Stimulated activated CD4-positive, alpha-beta T cell treated with anti-CD3 and anti-CD28 coated beads, Interleukin-4, amount 100 ng/mL, for 24 hours (primary cell): Measurements from ENCODE around the gene LPP.
"Not testable (repeated sequence)": the region's sequence is repeated elsewhere in the genome, so short reads cannot be mapped to it uniquely, and the experiment has no call there.

ENCODE experiments used
- DNase-seq: peaks from one replicate; pipeline ENCODE4 v3.0.0-alpha.2; 2020

The LPP gene

GRCh38 chr3:188692700-188693099, 538.7 kb downstream of the LPP start:
- no peak for DNase-seq

DNA sequence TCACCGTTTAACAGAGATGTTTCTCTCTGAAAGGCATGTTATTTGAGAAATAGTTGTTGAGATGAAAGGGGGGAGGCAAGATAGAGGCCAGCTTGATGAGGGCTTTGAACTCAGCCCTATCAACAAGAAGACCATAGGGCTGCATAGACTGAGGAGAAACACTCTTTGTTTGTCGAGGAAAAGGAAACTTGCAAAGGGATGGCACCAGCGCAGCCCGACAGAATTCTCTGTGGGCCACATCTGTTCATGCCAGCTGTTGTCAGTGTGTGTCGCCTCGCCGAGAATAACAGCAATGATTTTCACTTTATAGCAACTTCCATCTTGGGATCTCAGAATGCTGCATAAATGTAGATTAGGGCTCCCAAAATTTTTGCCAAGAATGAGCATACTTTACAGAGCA, 539.5 kb downstream of the LPP start:
- no peak for DNase-seq

DNA sequence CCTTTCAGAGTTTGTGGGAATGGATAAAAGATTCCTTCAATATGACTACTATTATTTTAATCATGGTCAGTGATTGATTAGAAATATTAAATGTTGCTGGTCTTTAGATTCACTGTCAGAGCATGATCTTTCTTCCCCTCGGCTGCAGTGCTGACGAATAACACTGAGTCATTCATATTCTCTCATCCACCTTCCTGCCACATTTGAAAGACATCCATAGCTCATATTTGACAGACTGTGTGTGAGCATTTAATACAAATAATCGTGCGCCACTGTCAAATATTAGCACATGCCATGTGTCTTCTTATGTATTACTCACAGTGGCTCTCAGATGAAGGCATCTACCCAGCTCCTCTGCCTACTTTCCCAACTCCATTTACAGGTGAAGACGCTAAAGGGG, 541.3 kb downstream of the LPP start:
- DNase-seq: no peak

GRCh38 chr3:188697127-188697526, 543.2 kb downstream of the LPP start:
- peak; percentile 40 for DNase-seq

DNA sequence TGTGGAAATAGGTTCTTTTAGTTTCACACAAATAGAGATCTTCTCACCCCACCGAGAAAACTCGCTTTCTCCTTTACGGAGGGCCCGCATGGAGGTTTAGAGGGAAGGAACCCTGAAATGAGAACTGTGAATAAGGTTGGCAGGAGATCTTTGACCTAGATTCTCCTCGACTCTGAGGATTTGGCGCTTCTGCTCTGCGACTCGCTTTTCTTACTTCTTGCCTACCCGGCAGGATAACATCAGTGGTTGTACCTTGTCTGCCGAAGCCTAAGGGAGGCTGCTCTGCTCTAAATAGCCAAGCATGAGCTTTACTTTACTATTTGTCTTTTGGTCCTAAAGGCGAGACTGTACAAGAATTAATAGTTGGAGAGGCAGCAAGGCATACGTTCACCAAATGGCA, 544.5 kb downstream of the LPP start:
- DNase-seq: no peak

DNA sequence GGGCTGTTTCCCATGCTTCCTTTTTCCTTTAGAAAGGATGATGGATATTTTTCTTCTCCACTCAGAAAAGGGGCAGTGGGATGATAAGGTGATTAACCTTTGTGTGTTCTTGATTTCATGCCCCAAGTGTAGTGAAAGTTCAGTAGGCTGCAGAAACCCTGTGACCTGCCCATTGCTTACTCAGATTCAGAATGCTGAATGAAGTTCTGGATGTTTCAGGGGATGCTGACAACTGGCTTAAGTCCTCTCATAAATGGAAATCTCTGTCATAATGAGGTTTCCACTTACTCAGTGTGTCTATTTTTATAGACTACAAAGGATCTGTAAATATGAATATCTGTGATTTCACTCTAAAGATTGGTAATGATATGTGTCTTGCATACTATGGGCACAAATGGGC, 546.5 kb downstream of the LPP start:
- DNase-seq: peak; percentile 36

DNA sequence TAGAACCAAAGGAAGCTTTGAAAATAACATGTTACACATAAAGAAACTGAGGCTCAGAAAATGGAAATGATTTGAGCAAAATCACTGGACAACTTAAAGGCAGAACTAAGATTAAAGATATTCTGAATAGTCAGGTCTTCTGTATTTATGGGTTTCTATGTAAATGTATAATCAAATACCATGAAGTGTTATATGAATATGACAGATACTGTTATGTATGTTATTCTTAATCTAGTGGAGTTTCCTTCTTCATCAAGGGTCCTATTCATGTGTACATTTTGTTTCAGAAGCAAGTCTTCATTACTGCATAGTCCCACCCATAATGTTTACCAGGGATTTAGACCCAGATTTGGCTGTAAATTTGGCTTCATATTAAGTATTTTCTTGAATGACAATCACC, 547.0 kb downstream of the LPP start:
- no peak for DNase-seq

DNA sequence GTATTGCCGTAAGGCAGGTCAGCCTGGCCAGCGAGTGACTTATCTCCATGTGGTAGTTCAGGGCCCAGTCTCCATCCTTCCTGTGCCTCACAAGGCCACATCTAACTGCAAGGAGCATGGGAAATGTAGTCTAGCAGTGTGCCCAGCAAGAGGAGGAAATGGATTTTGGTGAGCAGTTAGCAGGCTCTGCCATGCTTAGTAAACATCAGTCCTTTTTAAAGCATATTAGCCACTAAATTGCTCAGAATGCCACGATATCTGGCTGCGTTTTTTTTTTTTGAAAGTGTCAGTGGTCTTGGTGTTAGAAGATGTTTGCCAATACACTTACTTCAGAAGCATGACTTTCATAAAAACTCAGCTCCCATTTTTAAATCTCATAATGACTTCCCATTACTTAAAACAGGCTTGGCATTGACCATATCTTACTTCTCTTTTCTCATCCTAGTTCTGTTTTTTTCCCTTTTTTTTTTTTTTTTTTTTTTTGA, 547.6 kb downstream of the LPP start:
- no peak for DNase-seq

DNA sequence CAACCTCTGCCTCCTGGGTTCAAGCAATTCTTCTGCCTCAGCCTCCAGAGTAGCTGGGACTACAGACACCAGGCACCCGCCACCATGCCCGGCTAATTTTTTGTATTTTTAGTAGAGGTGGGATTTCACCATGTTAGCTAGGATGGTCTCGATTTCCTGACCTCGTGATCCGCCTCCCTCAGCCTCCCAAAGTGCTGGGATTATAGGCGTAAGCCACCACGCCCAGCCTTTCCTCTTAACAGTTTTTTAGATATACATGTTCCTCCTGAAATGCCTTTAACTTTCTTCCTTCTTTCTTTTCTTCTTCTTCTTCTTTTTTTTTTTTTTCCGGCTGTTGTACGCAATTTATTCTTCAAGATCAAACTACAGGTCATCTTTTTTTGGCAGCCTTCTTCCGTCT, 548.1 kb downstream of the LPP start:
- not testable (repeated sequence) for DNase-seq

GRCh38 chr3:188706176-188706575, 552.2 kb downstream of the LPP start:
- no peak for DNase-seq

- no peak for DNase-seq
Measured at GRCh38 chr3:188706599-188706998, 552.6 kb downstream of the LPP start.

DNA sequence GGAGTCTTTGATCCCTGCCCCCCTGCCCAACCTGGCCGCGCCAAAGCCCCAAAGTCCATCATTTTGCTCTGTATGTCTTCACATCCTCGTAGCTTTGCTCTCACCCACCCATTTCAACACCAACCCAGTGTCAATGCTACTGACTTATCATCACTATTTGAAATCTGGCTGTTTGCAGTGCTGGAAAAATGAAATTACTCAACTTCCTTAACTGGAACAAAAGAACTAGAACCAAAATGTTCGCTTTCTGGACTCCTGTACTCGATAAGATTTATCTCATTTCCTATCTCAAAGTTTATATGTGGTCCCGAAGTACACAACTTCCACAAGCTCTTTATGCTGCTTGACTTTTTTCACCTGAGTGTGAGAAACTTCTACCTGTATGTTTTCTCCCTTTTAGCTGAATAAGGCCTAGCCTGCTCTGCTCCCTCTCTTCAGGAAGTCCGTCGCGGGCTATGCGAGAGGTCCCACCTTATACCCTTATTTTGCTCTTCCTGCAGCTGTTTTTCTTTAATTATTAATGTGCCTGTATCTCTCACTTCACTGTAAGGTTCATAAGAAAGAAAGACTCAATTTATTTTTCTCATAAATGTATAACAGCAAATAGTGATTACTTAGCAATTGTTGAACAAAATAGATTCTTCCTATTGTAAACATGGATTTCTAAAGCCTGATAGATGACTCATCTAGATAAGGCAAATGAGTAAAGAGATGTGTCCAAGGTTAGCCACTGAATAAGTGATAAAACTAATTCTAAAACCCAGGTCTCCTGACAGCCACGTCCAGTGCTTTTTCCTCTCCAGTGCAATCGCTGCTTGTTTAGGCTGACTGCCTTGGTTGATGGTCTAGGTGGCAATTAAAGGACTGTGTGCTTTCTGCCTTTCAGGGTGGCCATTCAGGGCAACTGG, 553.7 kb downstream of the LPP start:
- DNase-seq: no peak

- DNase-seq: no peak
Measured at GRCh38 chr3:188711881-188712247, 557.9 kb downstream of the LPP start.

- DNase-seq: no peak
Measured at GRCh38 chr3:188712248-188712924, 558.4 kb downstream of the LPP start.

DNA sequence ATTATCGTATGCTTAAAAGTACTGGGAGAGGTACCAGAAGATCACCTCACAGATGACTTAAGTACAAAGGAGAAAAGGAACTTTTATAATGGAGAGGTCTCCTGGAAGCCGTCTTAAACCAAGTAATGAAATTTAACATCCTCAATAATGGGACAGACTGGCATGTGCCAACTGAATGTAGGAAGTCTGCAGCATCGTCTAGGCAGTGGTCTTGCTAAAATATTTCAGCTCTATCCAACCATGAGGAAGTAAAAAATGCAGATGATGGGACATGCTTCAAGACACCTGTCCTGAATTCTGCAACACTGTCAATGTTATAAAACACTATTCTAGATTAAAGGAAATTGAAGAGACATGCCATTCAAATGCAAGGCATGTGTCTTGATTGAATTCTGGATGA, 559.0 kb downstream of the LPP start:
- DNase-seq: no peak

- no peak for DNase-seq
Measured at GRCh38 chr3:188719545-188719944, 565.6 kb downstream of the LPP start.

DNA sequence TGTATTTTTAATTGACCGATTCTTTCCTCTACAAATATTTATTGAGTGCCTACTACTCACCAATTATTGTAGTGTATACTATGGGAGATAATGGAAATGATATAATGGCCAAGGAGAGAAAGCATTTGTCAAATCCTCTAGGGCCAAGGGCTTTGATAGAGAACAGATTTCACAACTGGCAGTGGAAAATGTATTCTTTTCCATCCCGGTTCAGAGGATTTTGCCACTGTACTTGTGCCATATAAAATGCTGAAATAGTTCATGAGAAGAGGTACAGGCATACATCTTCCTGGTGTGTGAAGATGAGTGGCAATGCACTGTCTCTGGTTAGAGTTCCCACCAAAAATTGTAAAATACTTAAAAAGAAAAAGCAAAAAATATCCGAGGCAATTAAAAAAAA, 566.3 kb downstream of the LPP start:
- DNase-seq: no peak

DNA sequence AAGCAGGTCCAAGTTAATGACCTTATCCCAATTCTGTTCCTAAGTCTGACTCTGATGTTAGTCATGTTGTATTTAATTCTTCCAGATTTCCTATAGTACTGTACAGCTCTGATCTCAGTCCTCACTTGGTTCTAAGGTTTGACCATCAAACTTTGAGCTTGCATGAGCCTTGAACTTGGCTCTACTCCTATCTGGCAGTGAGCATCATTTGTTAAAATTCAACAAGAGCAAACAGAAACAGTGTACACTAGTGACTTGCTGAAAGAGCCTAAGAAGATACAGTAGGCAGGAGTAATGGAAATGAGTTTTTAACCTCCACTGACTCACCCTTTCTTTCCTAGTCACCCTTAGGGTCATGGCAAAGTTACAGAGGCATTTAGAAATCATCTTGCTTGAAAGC, 566.7 kb downstream of the LPP start:
- DNase-seq: no peak

- DNase-seq: no peak
Measured at GRCh38 chr3:188721312-188721711, 567.4 kb downstream of the LPP start.

DNA sequence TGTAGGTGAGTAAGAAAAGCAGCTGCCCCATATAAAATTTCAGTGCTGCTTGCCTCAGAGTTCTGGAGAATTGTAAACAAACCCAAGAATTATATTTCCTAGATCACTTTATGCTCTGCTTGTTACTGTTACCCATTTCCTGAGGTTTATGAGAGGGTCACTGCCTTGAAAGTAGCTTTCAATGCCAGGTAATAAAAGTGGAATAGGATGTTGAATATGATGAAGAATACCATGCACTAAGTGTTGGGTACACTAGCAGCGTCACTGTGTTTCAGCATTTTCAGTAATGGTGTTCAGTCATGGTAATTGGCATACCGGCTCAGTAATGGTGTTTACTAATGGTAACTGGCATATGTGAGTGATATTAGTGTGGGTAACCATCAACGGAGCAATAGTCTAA, 568.0 kb downstream of the LPP start:
- no peak for DNase-seq

DNA sequence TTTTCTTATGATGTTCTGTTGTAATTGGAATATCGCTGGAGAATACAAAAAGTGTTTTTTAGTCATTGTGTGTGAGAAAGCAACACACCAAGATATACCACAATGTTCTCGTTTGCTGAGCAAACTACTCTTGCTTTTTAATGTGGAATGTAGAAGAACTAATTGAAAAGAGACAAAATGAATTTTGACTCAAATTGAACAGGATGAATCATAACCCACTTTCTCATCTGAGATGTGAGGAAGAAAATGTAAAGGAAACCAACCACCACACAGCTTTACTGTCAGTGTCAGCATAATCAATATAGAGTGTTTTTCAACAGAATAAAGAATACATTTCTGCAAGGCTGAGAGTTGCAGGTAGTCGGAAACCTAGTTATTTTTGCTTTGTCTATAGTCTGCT, 569.0 kb downstream of the LPP start:
- no peak for DNase-seq

GRCh38 chr3:188727052-188727451, 573.1 kb downstream of the LPP start:
- DNase-seq: no peak

DNA sequence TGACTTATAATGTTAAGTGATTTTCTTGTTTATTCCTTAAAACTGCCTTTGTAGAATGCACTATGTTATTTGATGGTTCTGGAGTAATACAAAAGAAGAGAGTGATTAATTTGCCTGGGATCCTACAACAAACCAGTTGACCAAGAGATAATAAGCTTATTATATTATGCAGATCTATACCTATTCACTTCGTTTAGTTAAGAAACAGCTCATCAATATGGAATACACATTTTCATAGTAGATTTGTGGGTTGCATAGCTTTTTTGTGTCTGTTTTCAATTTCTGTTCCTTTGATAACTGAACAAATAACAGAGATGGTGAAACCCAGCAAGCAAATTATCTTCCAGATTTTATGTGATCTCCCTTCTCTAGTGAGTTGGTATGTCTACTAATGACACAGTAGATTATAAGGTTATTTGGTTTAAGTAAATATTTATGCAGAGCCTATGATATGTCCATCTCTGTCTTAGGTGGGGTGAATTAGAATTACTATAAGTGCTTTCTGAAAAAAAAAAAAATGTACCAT, 574.5 kb downstream of the LPP start:
- DNase-seq: no peak

- DNase-seq: no peak
Measured at GRCh38 chr3:188729422-188729821, 575.5 kb downstream of the LPP start.
